HEK293 (cell line): ENCODE results near the gene KANK4.

Experiments
- CTCF ChIA-PET: fragments of 350-600 bp; formaldehyde crosslinking; extraction: SDS; loops from one replicate; lab custom pipeline; 2021; ENCODE audit warnings: antibody characterized with exemption; lab: Yijun Ruan, JAX
- POLR2A ChIA-PET: fragments of 300-600 bp; formaldehyde crosslinking; extraction: SDS; loops from one replicate; lab custom pipeline; 2020; ENCODE audit warnings: antibody characterized with exemption, inconsistent platforms; lab: Yijun Ruan, JAX
- H3K27ac ChIP-seq: fragments of 200-500 bp; sonication (Bioruptor generic); 2 replicates; pipeline ENCODE4 v1.5.1; 2014; ENCODE audit warnings: low read depth, low read length, control low read depth, inconsistent platforms; ENCODE audit errors: extremely low read depth
- H3K36me3 ChIP-seq, 2 experiments: fragments of 200-500 bp in 1 of 2; sonication (Bioruptor generic) in 1 of 2; 1 replicate in 1 of 2; 2 replicates in 1 of 2; pipeline ENCODE4 v1.5.1; 2014 to 2017; ENCODE audit warnings: inconsistent platforms in 2 of 2, low read length in 2 of 2; ENCODE audit not compliant: control insufficient read depth in 2 of 2, insufficient read depth in 1 of 2
- H3K4me1 ChIP-seq: fragments of 200-500 bp; sonication (Bioruptor generic); 2 replicates; pipeline ENCODE4 v1.5.1; 2014; ENCODE audit warnings: mild to moderate bottlenecking, low read length, inconsistent platforms; ENCODE audit not compliant: control insufficient read depth, insufficient read depth
- H3K4me3 ChIP-seq: 2 replicates; pipeline ENCODE4 v1.5.1; 2011; ENCODE audit warnings: low read depth, mild to moderate bottlenecking, control low read depth, low read length, moderate library complexity
- H3K9me3 ChIP-seq: fragments of 200-500 bp; sonication (Bioruptor generic); 2 replicates; pipeline ENCODE4 v1.5.1; 2014; ENCODE audit warnings: low read depth, low read length, inconsistent platforms; ENCODE audit not compliant: control insufficient read depth, insufficient read depth
- OSR2 ChIP-seq: fragments of 450-650 bp; formaldehyde crosslinking; IDR thresholded peaks from 2 replicates; pipeline ENCODE4 v1.5.1; 2016; ENCODE audit warnings: missing biosample characterization, missing genetic modification characterization
- SP2 ChIP-seq: fragments of 450-650 bp; formaldehyde crosslinking; IDR thresholded peaks from 2 replicates; pipeline ENCODE4 v1.5.1; 2016; ENCODE audit warnings: missing biosample characterization, missing genetic modification characterization
- ZBTB11 ChIP-seq: fragments of 450-650 bp; formaldehyde crosslinking; conservative IDR thresholded peaks from 2 replicates; pipeline ENCODE4 v1.5.1; 2016; ENCODE audit warnings: low read depth, missing biosample characterization, missing genetic modification characterization
- ZFP41 ChIP-seq: fragments of 450-650 bp; formaldehyde crosslinking; IDR thresholded peaks from 2 replicates; pipeline ENCODE4 v1.5.1; 2016; ENCODE audit warnings: missing biosample characterization, missing genetic modification characterization, borderline replicate concordance
- ZNF121 ChIP-seq: fragments of 450-650 bp; formaldehyde crosslinking; IDR thresholded peaks from 2 replicates; pipeline ENCODE4 v1.5.1; 2016; ENCODE audit warnings: missing biosample characterization, missing genetic modification characterization
- ZNF184 ChIP-seq: fragments of 450-650 bp; IDR thresholded peaks from 2 replicates; pipeline ENCODE4 v1.5.1; 2018; ENCODE audit warnings: missing biosample characterization, mild to moderate bottlenecking, missing genetic modification characterization
- ZNF223 ChIP-seq: fragments of 450-650 bp; formaldehyde crosslinking; IDR thresholded peaks from 2 replicates; pipeline ENCODE4 v1.5.1; 2016; ENCODE audit warnings: missing biosample characterization, missing genetic modification characterization
- ZNF266 ChIP-seq: fragments of 450-650 bp; formaldehyde crosslinking; IDR thresholded peaks from 2 replicates; pipeline ENCODE4 v1.5.1; 2016; ENCODE audit warnings: missing biosample characterization, missing genetic modification characterization, low read depth
- ZNF280D ChIP-seq: fragments of 450-650 bp; formaldehyde crosslinking; IDR thresholded peaks from 2 replicates; pipeline ENCODE4 v1.5.1; 2016; ENCODE audit warnings: missing biosample characterization, missing genetic modification characterization
- ZNF426 ChIP-seq: fragments of 450-650 bp; formaldehyde crosslinking; IDR thresholded peaks from 2 replicates; pipeline ENCODE4 v1.5.1; 2017; ENCODE audit warnings: missing biosample characterization, missing genetic modification characterization, mild to moderate bottlenecking, inconsistent platforms, moderate library complexity
- ZNF473 ChIP-seq: fragments of 450-650 bp; formaldehyde crosslinking; IDR thresholded peaks from 2 replicates; pipeline ENCODE4 v1.5.1; 2017; ENCODE audit warnings: missing biosample characterization, missing genetic modification characterization
- ZNF518A ChIP-seq: fragments of 450-650 bp; formaldehyde crosslinking; conservative IDR thresholded peaks from 2 replicates; pipeline ENCODE4 v1.5.1; 2016; ENCODE audit warnings: low read depth, missing biosample characterization, missing genetic modification characterization
- ZNF571 ChIP-seq: fragments of 450-650 bp; formaldehyde crosslinking; IDR thresholded peaks from 2 replicates; pipeline ENCODE4 v1.5.0; 2017; ENCODE audit warnings: missing biosample characterization, missing genetic modification characterization
- ZNF76 ChIP-seq: fragments of 450-650 bp; formaldehyde crosslinking; IDR thresholded peaks from 2 replicates; pipeline ENCODE4; 2016; ENCODE audit warnings: low read depth, missing biosample characterization, missing genetic modification characterization, borderline replicate concordance
- ZSCAN18 ChIP-seq: fragments of 450-650 bp; formaldehyde crosslinking; IDR thresholded peaks from 2 replicates; pipeline ENCODE4 v1.5.1; 2016; ENCODE audit warnings: missing biosample characterization, missing genetic modification characterization
- ZSCAN30 ChIP-seq: fragments of 450-650 bp; IDR thresholded peaks from 2 replicates; pipeline ENCODE4 v1.5.1; 2018; ENCODE audit warnings: missing biosample characterization, mild to moderate bottlenecking, missing genetic modification characterization, moderate library complexity

Gene KANK4

GRCh38 chr1:62237361-62237760 is 81.9 kb downstream of the KANK4 start:
- no peak for TF ChIP-seq ZNF426 (tag by site-specific recombination)
- Histone ChIP-seq H3K36me3 (no peaks in the 10 kb centered on the region), H3K9me3 (no peaks in the 10 kb centered on the region), H3K4me1 (0 out of 2 replicates have a peak, but pooled peaks cover 2% of the 10 kb centered on the region), H3K4me3 (no peak overlapping the region), H3K27ac (no peak overlapping the region)
- CTCF ChIA-PET = no interaction called here
- POLR2A ChIA-PET = interaction anchor here (0.9 kb wide), 1 partner anchor 23 kb away, joined by 4 read pairs; no protein-coding TSS in a partner anchor

- TF ChIP-seq SP2 = no peak
- TF ChIP-seq ZNF280D (tag by site-specific recombination) = no peak
- TF ChIP-seq ZBTB11 = no peak
- no peak for TF ChIP-seq ZNF571 (tag by site-specific recombination)
- no peak for TF ChIP-seq ZNF184 (tag by site-specific recombination)
- TF ChIP-seq ZSCAN30 (tag by site-specific recombination) = no peak
- no peak for TF ChIP-seq ZNF121
- no peak for TF ChIP-seq ZNF76 (tag by site-specific recombination)
- TF ChIP-seq ZNF223 (tag by site-specific recombination) = no peak
- no peak for TF ChIP-seq ZNF518A (tag by site-specific recombination)
- no peak for TF ChIP-seq ZNF426 (tag by site-specific recombination)
- no peak for TF ChIP-seq ZFP41 (tag by site-specific recombination)
- TF ChIP-seq OSR2 (tag by site-specific recombination) = no peak
- no peak for TF ChIP-seq ZSCAN18 (tag by site-specific recombination)
- TF ChIP-seq ZNF473 (tag by site-specific recombination) = no peak
- TF ChIP-seq ZNF266 (tag by site-specific recombination) = no peak
- Histone ChIP-seq H3K36me3 (no peaks in the 10 kb centered on the region), H3K27ac (no peak overlapping the region), H3K4me1 (no peaks in the 10 kb centered on the region), H3K4me3 (no peak overlapping the region), H3K9me3 (no peaks in the 10 kb centered on the region)
- ChIA-PET POLR2A (no interaction called here), CTCF (no interaction called here)
Observed at GRCh38 chr1:62235576-62235975, 83.7 kb downstream of the KANK4 start.
